Measurements from ENCODE around the gene NR2C2. TPM values are rescaled to one million over a fixed set of nuclear protein-coding genes. Genes with fewer than 3 reads are reported as not detected.

The NR2C2 gene
- total and polyA plus RNA-seq, 2 of the 13 experiments (the other 11 are each of a cell fraction or from before 2014, with no cell fraction given) = 7.8 to 11.8 TPM

DNA sequence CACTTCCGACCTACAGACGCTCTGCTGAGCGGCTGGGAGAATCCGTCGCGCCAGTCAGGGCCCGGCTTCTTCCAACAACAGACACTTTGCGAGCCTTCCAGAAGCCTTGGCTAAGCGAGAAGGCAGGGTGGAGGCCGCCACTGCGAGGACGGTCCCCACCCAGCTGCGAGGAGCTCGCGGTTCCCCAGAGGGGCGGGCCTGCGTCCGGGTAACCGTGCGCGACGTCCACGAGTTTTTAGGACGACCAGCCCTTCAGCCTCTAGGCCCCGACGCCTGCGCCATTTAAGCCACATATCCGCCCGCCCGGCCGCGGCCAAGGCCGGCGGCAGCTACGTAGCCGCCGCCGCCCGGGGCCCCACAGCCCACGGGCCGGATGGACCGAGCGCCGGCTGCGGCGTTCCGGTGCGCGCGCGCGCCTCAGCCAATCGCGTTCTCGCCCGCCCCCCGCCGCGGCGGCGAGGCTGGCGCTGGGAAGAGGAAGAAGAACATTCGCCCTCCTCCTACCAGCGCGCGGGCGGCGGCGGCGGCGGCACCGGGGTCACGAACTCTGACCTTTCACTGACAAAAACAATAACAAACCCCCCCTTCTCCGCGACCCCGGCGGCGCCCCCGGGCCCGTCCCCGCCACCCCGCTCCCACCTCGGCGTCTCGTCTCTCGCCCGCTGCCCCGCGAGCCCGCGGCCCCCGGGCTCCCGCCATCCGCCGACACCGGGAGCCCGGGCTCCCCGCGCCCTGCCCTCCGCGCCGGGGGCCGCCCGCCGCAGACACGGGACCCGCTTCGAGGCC, at the start of gene NR2C2 (continued):
- no peak for TF ChIP-seq ZNF614 (CRISPR knock-in tag; IDR thresholded peaks at IDR 0.05; ENCODE audit: borderline replicate concordance)
- TF ChIP-seq ZNF441 (CRISPR knock-in tag; IDR thresholded peaks at IDR 0.05; ENCODE audit: borderline replicate concordance) = no peak
- TF ChIP-seq, protein P1, sequence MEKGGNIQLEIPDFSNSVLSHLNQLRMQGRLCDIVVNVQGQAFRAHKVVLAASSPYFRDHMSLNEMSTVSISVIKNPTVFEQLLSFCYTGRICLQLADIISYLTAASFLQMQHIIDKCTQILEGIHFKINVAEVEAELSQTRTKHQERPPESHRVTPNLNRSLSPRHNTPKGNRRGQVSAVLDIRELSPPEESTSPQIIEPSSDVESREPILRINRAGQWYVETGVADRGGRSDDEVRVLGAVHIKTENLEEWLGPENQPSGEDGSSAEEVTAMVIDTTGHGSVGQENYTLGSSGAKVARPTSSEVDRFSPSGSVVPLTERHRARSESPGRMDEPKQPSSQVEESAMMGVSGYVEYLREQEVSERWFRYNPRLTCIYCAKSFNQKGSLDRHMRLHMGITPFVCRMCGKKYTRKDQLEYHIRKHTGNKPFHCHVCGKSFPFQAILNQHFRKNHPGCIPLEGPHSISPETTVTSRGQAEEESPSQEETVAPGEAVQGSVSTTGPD (CRISPR knock-in tag; IDR thresholded peaks at IDR 0.05) = no peak
- no peak for TF ChIP-seq ZIK1 (CRISPR knock-in tag; IDR thresholded peaks at IDR 0.05; ENCODE audit: borderline replicate concordance, low read depth)
- TF ChIP-seq, protein P2, sequence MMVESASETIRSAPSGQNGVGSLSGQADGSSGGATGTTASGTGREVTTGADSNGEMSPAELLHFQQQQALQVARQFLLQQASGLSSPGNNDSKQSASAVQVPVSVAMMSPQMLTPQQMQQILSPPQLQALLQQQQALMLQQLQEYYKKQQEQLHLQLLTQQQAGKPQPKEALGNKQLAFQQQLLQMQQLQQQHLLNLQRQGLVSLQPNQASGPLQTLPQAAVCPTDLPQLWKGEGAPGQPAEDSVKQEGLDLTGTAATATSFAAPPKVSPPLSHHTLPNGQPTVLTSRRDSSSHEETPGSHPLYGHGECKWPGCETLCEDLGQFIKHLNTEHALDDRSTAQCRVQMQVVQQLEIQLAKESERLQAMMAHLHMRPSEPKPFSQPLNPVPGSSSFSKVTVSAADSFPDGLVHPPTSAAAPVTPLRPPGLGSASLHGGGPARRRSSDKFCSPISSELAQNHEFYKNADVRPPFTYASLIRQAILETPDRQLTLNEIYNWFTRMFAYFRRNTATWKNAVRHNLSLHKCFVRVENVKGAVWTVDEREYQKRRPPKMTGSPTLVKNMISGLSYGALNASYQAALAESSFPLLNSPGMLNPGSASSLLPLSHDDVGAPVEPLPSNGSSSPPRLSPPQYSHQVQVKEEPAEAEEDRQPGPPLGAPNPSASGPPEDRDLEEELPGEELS (CRISPR knock-in tag; IDR thresholded peaks at IDR 0.05) = peak; percentile 16; the same call in 1 of the 2 replicates
- no peak for TF ChIP-seq HES4 (CRISPR knock-in tag; IDR thresholded peaks at IDR 0.05; ENCODE audit: borderline replicate concordance)
- TF ChIP-seq JUNB (CRISPR knock-in tag; IDR thresholded peaks at IDR 0.05; ENCODE audit: borderline replicate concordance) = no peak
- no peak for TF ChIP-seq RARG (CRISPR knock-in tag; IDR thresholded peaks at IDR 0.05; ENCODE audit: low read depth)
- TF ChIP-seq JDP2 (CRISPR knock-in tag; IDR thresholded peaks at IDR 0.05; ENCODE audit: borderline replicate concordance) = no peak
- no peak for TF ChIP-seq ZNF451 (CRISPR knock-in tag; IDR thresholded peaks at IDR 0.05)
- TF ChIP-seq, protein P3, sequence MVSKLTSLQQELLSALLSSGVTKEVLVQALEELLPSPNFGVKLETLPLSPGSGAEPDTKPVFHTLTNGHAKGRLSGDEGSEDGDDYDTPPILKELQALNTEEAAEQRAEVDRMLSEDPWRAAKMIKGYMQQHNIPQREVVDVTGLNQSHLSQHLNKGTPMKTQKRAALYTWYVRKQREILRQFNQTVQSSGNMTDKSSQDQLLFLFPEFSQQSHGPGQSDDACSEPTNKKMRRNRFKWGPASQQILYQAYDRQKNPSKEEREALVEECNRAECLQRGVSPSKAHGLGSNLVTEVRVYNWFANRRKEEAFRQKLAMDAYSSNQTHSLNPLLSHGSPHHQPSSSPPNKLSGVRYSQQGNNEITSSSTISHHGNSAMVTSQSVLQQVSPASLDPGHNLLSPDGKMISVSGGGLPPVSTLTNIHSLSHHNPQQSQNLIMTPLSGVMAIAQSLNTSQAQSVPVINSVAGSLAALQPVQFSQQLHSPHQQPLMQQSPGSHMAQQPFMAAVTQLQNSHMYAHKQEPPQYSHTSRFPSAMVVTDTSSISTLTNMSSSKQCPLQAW (CRISPR knock-in tag; IDR thresholded peaks at IDR 0.05) = peak; percentile 15; the same call in 1 of the 2 replicates
- TF ChIP-seq POGZ (CRISPR knock-in tag; IDR thresholded peaks at IDR 0.05) = no peak
- no peak for TF ChIP-seq SNRNP70 (IDR thresholded peaks at IDR 0.05; ENCODE audit: low read depth, low read length)
- TF ChIP-seq KLF9 (CRISPR knock-in tag; IDR thresholded peaks at IDR 0.05; ENCODE audit: low read depth) = no peak
- no peak for TF ChIP-seq ZNF83 (CRISPR knock-in tag; IDR thresholded peaks at IDR 0.05; ENCODE audit: borderline replicate concordance)
- TF ChIP-seq, protein P4, sequence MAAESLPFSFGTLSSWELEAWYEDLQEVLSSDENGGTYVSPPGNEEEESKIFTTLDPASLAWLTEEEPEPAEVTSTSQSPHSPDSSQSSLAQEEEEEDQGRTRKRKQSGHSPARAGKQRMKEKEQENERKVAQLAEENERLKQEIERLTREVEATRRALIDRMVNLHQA (CRISPR knock-in tag; IDR thresholded peaks at IDR 0.05) = no peak
- no peak for TF ChIP-seq HOXA9 (CRISPR knock-in tag; IDR thresholded peaks at IDR 0.05; ENCODE audit: borderline replicate concordance)
- TF ChIP-seq, protein P5, sequence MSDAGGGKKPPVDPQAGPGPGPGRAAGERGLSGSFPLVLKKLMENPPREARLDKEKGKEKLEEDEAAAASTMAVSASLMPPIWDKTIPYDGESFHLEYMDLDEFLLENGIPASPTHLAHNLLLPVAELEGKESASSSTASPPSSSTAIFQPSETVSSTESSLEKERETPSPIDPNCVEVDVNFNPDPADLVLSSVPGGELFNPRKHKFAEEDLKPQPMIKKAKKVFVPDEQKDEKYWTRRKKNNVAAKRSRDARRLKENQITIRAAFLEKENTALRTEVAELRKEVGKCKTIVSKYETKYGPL (CRISPR knock-in tag; IDR thresholded peaks at IDR 0.05) = no peak
- peak; percentile 54; the same call in 1 of the 2 replicates for TF ChIP-seq NR2F2 (IDR thresholded peaks at IDR 0.05; ENCODE audit: borderline replicate concordance, low read depth)
- TF ChIP-seq, protein P6, sequence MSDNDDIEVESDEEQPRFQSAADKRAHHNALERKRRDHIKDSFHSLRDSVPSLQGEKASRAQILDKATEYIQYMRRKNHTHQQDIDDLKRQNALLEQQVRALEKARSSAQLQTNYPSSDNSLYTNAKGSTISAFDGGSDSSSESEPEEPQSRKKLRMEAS (IDR thresholded peaks at IDR 0.05) = peak; percentile 83
- TF ChIP-seq, protein P7, sequence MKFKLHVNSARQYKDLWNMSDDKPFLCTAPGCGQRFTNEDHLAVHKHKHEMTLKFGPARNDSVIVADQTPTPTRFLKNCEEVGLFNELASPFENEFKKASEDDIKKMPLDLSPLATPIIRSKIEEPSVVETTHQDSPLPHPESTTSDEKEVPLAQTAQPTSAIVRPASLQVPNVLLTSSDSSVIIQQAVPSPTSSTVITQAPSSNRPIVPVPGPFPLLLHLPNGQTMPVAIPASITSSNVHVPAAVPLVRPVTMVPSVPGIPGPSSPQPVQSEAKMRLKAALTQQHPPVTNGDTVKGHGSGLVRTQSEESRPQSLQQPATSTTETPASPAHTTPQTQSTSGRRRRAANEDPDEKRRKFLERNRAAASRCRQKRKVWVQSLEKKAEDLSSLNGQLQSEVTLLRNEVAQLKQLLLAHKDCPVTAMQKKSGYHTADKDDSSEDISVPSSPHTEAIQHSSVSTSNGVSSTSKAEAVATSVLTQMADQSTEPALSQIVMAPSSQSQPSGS (CRISPR knock-in tag; IDR thresholded peaks at IDR 0.05) = no peak
- no peak for TF ChIP-seq TEAD2 (CRISPR knock-in tag; IDR thresholded peaks at IDR 0.05)
